GM19395 (cell line): ENCODE results near the gene UTS2R.
"Not testable (repeated sequence)": the region's sequence is repeated elsewhere in the genome, so short reads cannot be mapped to it uniquely, and the experiment has no call there.

Experiments used
- ATAC-seq: cut with Tn5 transposase; IDR thresholded peaks from one replicate; pipeline ENCODE4 v1.9.1; 2021; ENCODE audit warnings: mild to moderate bottlenecking, moderate library complexity; ENCODE audit not compliant: unreplicated experiment

UTS2R gene

DNA sequence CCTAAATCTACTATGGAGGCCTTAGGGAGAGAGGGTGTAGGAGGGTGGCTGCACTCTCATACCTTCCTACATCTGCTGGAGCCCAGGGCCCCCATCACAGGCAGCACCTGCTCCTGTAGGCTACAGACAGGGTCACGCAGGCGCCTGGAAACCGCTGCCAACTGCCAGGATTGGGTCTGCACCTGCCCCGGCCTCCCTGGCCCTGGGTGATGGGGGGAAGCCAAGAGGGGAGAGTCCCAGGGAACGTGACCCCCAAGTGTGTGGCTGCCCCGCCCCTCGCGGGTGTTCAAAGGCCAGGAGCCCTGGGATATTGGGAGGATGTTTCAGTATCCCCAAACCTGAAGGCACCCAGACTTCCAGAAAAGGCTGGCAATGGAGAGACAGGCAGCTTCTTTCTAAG lies 18.1 kb upstream of the UTS2R start:
- no peak for ATAC-seq

DNA sequence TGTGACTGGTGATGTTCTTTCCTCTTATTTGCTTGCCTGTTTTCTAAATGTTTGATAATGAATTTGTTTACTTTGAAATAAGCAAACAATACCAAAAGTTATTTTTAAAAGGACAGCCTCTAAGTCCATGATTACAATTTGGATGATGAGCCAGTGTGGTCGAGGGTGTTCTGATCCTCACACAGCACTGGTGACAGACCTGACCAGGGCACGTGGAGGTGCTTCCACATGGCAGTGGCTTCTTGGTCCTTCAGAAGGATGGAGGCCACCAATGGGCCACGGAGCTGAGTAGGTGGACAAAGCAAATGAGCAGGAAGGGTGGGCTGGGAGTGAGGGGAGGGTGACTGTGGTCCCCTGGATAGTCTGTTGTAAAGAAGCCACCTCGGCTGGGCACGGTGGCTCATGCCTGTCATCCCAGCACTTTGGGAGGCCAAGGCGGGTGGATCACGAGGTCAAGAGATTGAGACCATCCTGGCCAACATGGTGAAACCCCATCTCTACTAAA lies 16.7 kb upstream of the UTS2R start:
- no peak for ATAC-seq

DNA sequence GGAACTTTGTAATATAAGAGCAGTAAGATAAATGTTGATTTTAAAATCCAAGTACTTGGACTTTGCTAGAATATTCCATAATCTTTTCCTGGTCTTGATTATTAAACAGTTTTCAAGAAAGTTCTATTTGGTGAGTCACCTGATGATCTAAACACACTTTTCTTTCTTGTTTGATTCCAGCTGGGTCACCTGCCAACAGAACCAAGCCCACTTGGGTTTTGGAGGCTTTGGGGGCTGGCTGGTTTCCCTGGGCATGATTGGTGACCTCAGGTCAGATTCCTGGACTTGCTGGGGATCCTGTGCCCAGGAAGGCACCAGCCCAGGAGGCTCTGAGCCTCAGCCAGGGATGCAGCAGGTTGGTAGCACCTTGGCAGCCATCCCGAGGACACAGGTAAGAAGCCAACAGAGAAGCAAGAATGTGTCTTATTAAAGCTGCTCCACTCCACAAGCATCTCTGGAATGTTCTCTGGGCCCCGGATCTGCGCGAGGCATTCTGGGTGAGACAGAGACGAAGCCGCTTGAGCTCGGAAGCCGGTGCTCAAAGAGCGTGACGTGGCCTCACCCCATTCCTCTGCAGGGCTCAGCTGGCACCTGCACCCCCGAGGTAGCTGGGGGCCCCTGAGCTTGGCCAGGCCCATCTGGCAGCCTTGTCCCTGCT lies 15.7 kb upstream of the UTS2R start:
- ATAC-seq: no peak

DNA sequence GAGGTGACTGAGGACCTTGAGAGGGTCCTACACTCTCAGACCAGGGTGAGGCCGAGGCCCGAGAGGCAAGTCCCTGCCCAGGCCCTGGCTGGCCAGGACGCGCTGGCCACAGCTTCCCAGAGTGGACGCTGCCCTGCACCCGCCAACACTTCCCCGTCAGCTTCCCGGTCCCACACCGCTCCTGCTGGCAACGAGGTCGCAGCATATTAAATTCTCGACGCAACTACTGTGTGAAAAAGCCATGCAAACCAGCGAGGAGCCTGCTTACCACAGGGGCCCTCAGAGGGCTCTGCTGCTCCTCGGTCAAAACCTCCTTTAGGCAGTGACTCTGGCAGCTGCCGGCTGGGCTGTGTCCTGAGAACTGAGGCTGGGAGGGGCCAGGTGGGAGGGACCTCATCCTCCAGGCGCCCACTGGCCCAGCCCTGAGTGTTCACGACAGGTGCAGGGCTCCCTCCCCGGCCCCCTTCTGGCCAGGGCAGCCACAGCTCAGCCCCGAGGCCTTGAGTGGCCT lies 14.7 kb upstream of the UTS2R start:
- ATAC-seq: no peak

DNA sequence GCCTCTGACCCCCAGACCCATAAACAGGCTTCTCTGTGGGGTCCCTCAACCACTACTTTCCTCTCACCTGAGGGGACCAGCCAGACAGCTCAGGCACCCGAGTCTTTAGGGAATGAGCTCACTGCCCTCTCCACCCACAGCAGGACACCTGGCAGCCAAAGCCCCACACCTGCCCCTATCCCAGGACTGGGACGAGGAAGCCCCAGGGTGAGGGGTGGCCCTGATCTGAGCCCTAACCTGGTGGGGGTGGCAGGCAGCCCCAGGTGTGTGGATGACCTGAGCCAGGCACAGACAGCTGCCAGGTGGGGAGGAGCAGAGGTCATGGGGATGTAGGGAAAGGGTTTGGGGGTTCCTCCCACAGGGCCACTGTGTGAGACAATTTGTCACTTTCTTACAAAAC lies 14.2 kb upstream of the UTS2R start:
- no peak for ATAC-seq

DNA sequence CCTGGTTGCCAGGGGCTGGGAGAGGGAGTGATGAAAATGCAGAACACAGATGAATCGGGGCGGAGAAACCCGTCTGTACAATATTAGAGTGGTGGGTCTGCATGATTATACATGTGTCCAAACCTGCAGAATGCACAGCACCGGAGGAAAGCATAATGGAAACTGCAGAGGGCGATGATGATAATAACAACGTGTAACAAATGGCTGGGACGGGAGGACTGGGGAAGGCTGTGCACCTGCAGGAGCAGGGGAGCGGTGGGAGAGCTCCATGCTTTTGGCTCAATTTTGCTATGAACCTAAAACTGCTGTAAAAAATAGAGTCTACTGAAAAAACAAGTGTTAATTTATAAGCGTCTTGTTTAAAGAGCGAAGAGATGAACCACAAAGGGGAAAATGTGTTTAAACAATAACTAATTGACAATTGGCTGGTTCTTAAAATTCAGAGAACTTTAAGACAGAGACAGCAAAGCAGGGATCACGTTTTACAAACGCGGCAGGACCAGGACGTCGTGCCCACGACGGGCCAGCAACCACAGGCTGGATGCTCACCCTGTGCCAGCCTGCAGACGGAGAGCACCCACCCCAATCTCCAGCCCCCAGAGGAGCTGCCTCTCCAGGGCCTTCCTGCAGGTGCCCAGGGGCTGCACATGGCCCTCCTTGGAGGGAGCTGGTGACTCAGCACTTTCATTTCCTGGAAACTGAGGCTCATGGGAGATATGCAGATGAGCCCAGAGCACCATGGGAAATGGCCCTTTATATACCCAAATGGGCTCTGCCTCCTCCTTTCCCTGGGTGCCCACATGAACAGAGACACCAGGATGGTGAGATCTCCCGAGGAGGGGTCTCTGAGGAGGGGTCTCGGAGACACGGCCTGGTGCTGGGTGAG lies 12.9 kb upstream of the UTS2R start, which contains the start of gene TEX19:
TSS of gene TEX19 (plus strand) at position 783 of the 886 bp plus-strand sequence. CDS start 2,904 bp downstream, outside the sequence.
- ATAC-seq: no peak

DNA sequence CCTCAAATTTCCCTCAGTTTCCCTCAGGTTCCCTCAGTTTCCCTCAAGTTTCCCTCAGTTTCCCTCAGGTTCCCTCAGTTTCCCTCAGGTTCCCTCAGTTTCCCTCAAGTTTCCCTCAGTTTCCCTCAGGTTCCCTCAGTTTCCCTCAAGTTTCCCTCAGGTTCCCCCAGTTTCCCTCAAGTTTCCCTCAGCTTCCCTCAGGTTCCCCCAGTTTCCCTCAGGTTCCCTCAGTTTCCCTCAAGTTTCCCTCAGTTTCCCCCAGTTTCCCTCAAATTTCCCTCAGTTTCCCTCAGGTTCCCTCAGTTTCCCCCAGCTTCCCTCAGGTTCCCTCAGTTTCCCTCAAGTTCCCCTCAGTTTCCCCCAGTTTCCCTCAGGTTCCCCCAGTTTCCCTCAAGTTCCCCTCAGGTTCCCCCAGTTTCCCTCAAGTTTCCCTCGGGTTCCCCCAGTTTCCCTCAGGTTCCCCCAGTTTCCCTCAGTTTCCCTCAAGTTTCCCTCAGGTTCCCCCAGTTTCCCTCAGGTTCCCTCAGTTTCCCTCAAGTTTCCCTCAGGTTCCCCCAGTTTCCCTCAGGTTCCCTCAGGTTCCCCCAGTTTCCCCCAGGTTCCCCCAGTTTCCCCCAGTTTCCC lies 12.0 kb upstream of the UTS2R start:
- not testable (repeated sequence) for ATAC-seq

DNA sequence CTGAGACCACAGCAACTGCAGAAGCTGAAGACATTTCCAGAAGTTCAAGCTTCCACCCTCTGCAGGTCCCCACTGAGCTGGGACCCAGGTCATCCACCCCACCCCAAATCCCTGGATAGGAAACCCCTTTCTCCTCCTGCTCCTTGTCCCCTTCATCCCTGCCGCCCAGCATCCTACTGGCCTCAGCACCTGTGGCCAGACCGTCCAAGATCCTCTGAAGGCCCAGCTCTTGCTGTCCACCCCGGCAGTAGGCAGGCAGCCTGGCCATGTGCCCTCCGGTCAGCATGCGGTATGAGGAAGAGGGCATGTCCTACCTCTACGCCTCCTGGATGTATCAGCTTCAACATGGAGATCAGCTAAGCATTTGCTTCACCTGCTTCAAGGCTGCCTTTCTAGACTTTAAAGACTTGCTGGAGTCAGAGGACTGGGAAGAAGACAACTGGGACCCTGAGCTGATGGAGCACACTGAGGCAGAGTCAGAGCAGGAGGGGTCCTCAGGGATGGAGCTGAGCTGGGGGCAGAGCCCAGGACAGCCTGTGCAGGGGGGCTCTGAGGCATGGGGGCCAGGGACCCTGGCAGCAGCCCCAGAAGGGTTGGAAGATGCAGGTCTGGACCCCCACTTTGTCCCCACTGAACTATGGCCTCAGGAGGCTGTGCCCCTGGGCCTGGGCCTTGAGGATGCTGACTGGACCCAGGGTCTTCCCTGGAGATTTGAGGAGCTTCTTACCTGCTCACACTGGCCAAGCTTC lies 9.5 kb upstream of the UTS2R start:
- ATAC-seq: no peak

DNA sequence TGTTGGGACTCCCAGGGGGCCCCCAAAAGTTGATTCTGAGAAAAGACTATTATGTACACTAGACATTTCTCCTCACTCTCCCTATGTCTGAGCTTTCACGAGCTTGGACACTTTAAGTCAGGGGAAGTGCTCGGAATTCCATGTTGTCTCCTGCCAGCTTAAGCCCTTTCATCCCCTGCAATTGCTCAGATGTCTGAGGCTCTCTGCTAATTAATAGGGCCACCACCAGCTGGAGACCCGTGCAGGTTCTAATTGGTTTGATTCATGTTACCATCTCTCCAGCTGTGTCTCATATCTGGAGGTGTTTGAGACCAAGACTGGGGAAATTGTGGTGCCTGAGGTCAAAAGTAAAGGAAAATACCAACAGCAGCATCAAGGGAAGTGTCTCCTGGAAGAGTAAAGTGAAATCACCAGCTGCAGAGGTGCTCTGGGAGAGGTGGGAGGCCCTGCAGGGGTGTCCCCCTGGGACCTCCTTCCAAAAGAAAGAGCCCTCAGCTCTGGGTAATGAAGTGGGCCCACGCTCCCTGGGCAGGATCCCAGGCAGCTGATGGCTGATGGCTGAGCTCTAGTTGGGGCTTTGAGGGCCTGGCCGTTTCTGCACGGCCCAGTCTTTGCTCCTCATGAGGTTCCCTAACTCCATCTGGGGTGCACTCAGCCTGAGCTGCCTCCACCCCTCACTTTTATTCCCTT lies 5.8 kb upstream of the UTS2R start:
- ATAC-seq: no peak

DNA sequence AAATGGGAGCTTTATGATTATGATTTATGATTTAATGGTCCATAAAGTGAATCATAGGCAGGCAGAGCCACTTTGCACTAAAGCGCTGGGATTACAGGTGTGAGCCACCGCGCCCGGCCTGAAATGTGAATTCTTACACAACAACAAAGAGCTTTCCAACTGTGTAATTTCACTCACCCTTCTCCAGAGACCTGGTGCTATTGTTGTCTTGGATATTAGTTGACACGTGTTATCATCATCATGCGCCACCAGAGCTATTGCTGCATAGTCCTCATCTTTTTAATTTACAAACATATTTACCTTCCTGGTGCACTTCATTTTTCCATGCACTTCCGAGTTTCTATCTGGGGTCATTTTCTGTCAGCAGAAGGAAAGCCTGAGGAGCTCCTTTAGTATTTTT lies 4.8 kb upstream of the UTS2R start:
- ATAC-seq: no peak

DNA sequence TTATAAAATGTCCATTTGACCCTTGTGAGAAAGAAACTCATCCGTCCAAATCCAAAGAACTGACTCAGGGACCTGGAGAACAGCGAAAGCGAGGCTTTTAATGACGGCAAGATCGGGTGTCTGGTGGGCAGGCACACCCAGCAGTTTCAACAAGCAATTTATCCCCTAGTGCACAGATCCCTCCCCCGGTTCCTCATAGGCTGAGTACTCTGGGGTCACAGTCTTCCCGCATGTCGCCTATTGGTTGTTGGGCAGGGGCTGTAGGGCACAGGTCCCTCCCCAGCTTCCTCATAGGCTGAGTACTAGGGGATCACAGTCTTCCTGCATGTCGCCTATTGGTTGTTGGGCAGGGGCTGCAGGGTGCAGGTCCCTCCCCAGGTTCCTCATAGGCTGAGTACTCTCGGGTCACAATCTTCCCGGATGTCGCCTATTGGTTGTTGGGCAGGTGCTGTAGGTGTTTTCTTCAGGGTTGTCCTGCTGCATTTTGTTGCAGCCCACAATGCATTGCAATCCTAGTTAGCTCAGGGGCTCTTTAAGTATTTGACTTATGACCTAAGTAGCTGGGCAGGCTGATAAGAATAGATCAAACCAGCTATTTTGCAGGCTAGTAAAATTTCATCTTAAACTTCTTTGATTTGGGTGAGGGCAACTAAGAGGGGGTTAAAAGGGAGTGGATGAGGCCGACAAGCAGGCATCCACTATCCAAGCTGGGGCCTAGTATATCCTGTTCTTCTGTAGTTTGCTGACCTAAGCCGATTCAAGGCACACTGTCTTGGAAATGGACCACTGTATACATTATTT lies 3.6 kb upstream of the UTS2R start:
- no peak for ATAC-seq

DNA sequence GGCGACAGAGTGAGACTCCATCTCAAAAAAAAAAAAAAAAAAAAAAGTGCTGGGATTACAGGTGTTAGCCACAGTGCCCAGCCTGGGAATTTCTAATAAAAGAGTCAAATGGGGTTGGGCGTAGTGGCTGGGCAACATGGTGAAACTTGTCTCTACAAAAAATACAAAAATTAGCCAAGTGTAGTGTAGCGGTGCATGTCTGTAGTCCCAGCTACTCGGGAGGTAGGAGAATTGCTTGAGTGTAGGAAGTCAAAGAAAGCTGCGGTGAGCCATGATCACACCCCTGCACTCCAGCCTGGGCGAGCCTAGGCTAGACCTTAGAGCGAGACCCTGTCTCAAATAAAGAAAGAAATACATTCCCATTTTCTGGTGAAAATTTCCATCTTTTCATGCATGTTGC lies 2.4 kb upstream of the UTS2R start:
- no peak for ATAC-seq

DNA sequence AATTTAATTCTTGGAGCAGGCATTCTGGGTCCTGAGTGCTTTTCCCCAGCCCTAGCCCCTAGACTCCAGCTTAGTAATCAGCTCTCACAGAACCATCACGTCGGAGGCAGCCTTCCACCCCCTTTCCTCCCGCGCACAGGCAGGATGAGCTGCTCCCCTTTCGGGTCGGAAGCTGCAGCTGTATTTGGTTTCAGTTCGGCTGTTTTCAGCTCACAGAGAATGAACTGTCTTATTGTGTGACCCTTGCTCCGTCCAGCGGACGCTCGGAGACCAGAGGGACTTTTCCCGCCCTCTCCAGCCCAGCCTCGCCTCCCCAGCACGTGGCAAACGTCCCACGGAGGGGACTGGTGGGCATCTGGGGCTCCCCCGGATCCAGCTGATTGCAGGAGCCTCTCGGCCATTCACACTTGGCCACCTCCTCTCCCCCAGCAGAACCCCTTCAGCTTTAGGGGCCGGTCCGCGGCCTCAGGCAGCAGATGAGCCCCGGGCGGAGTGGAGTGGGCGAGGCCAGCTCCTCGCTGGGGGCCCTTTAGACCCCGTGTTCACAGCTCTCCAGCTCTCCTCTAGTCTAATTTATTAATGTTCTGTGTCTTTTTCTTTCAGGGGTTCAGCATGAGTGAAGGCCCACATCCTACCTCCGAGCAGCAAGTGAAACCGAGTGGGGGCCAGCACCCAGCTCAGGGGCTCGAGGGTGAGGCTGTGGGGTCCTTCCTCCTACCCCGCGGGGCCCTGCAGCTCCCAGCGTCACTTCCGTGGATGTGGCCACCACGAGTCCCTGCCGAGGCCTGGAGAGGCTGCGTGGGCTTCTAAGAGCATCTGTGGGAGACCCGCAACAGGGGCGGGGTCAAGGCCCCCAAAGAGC lies 863 bp upstream of the UTS2R start:
- peak; percentile 57 for ATAC-seq

DNA sequence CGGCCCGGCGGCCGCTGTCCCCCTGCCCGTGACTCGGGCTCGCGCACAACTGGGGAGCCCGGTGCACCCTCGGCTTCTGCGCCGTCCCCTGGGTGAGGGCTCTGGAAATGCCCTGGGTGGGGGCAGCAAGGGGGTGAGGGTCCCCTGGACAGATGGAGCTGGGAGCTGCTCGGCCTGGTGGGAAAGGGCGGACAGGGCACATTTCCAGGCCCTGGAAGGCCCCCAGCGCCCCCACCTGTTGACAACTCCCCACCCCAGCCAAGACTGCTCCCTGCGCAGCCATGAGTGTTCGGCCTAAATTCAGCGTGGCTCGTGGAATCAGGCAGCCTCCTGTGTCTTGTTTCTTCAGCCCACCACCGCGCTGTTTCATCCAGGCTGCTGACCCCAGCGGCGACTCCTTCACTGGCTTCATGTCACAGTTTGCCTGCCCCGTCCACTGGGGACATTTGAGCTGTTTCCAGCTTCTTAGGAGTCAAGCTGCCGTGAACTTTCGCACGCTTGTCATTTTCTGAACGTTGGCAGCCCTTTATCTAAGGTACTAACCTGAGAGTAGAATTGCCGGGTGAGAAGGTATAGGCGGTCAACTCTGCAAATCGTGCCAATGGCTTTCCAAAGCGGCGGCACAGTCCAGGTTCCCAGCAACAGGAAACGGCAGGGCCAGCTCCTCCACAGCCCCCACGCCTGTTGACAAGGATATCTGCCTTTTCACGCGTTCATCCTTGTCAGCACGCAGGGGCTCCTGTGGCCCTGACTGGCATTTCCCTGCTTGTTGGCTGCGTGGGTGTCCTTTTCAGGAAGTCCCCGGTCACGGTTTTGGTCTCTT lies 895 bp downstream of the UTS2R start:
- ATAC-seq: no peak

DNA sequence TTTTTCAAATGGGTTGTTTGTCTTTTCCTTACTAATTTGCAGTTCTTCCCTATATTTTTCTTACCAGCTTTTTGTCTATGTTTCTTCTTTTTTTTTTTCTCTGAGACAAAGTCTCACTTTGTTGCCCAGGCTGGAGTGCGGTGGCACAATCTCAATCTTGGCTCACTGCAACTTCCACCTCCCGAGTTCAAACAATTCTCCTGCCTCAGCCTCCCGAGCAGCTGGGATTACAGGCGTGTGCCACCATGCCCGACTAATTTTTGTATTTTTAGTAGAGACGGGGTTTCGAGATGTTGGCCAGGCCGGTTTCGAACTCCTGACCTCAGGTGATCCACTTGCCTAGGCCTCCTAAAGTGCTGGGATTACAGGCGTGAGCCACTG lies 1.5 kb downstream of the UTS2R start:
- not testable (repeated sequence) for ATAC-seq

DNA sequence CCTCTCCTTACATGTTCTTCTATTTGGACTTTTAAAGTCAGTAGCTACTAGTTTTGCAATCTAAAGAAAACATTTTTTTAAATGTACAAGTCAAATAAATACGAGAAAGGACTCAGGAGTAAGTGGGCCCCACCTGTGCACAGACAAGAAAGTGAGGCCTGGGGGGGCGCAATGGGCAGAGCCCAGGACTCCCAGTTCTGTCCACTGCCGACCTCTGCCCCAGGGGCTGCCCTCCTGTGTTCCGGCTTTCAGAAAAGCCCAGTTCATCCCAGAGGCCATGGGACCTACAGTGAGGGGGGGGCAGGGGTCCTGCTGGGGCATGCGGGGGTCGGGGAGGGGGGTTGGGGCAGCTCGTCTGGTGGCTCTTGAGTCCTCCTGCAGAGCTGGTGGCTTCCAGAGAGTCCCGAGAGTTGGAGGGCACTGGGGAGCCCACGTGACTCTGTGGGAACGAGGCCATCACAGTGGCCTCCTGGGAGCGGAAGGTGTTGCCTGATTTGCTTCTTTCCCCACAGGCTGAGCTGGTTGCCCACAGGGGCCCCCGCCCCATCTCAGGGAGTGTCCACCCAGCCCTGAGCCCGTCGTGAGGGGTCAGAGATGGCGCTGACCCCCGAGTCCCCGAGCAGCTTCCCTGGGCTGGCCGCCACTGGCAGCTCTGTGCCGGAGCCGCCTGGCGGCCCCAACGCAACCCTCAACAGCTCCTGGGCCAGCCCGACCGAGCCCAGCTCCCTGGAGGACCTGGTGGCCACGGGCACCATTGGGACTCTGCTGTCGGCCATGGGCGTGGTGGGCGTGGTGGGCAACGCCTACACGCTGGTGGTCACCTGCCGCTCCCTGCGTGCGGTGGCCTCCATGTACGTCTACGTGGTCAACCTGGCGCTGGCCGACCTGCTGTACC lies 2.4 kb downstream of the UTS2R start:
- ATAC-seq: no peak
